HFF-Myc (cell line): Measurements from ENCODE around the gene TRIL.
A peak's percentile ranks its signal among the peaks of the same experiment; 100 is the strongest.

Source experiments
- DNase-seq: peaks from one replicate; pipeline ENCODE4 v3.0.0-alpha.2; 2011; ENCODE audit warnings: low read depth; ENCODE audit errors: extremely low read depth
- H3K4me3 ChIP-seq: replicated peaks from 2 replicates; pipeline ENCODE4 v1.5.1; 2011; ENCODE audit warnings: low read depth, mild to moderate bottlenecking, control low read depth, low read length
- CTCF ChIP-seq: IDR thresholded peaks from 2 replicates; pipeline ENCODE4 v1.5.1; 2012; ENCODE audit warnings: mild to moderate bottlenecking, low read depth, low read length, control low read depth; ENCODE audit errors: missing control alignments

TRIL gene

GRCh38 chr7:28984631-28985030, 26.5 kb upstream of the TRIL start:
- peak; percentile 75 for DNase-seq
- no peak for TF ChIP-seq CTCF
- no peak overlapping the region for H3K4me3 ChIP-seq

- no peak for TF ChIP-seq CTCF
- no peak overlapping the region for H3K4me3 ChIP-seq
- no peak for DNase-seq
Measured at GRCh38 chr7:28984217-28984616, 26.1 kb upstream of the TRIL start.

GRCh38 chr7:28983396-28984190, 25.5 kb upstream of the TRIL start:
- H3K4me3 ChIP-seq, result no peak overlapping the region
- TF ChIP-seq CTCF, result no peak
- DNase-seq, result no peak

- no peak for DNase-seq
- TF ChIP-seq CTCF, result no peak
- H3K4me3 ChIP-seq, result no peak overlapping the region
Measured at GRCh38 chr7:28981161-28981465, 23.0 kb upstream of the TRIL start.

GRCh38 chr7:28980451-28981160, 22.5 kb upstream of the TRIL start:
- no peak overlapping the region for H3K4me3 ChIP-seq
- no peak for TF ChIP-seq CTCF
- DNase-seq, result no peak

GRCh38 chr7:28979776-28980175, 21.6 kb upstream of the TRIL start:
- DNase-seq, result no peak
- no peak overlapping the region for H3K4me3 ChIP-seq
- no peak for TF ChIP-seq CTCF

GRCh38 chr7:28977881-28978280, 19.8 kb upstream of the TRIL start:
- H3K4me3 ChIP-seq, result no peak overlapping the region
- DNase-seq, result no peak
- TF ChIP-seq CTCF, result no peak
